ENCODE results near the gene CACNA1A.
"Not testable (repeated sequence)": the region's sequence is repeated elsewhere in the genome, so short reads cannot be mapped to it uniquely, and the experiment has no call there.

Gene CACNA1A

DNA sequence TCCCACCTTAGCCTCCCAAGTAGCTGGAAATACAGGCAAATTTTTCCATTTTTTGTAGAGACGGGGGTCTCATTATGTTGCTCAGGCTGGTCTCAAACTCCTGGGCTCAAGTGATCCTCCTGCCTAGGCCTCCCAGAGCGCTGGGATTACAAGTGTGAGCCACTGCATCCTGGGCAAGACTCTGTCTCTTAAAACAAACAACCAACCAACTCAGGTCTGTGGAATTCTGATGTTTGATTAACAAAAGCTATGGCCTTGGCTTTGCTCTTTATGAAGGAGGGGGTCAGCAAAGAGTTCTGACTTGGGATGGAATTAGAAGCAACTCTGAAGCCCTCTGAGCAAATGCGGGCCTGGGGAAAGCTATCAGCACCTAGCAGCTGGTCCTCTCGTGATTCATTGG, 238.4 kb downstream of the CACNA1A start:
- no peak for DNase-seq
- in situ Hi-C loops (cut with HindIII; ENCODE audit: low pct_ligation_motif_present, low pct_unique_long_range_greater_than_20kb, low sequenced_read_pairs) = no loop called here

DNA sequence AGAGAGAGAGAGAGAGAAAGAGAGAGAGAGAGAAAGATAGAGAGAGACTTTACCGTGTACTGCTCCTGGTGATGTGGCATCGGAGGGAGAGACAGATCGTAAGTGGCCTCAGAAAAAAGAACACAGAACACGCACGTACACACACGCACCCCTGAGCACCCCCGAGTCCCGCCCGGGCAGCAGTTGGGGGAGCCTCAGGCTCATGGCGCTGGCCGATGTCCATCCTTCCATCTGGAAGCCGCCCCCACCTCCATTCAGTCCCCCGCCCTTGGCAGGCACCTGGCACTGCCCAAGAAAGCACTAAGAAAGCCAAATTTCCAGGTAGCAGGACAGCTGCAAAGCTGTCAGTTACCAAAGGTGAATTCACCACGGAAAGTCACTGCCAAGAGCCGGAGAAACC, 239.1 kb downstream of the CACNA1A start:
- no peak for DNase-seq
- in situ Hi-C loops (cut with HindIII; ENCODE audit: low pct_ligation_motif_present, low pct_unique_long_range_greater_than_20kb, low sequenced_read_pairs) = no loop called here

- in situ Hi-C loops (cut with HindIII; ENCODE audit: low pct_ligation_motif_present, low pct_unique_long_range_greater_than_20kb, low sequenced_read_pairs) = no loop called here
- peak; percentile 48 for DNase-seq
Observed at GRCh38 chr19:13262450-13262849, 243.8 kb downstream of the CACNA1A start.

GRCh38 chr19:13260883-13261653, 245.2 kb downstream of the CACNA1A start:
- in situ Hi-C loops (cut with HindIII; ENCODE audit: low pct_ligation_motif_present, low pct_unique_long_range_greater_than_20kb, low sequenced_read_pairs) = no loop called here

GRCh38 chr19:13256918-13257317, 249.4 kb downstream of the CACNA1A start:
- DNase-seq = no peak
- in situ Hi-C loops (cut with HindIII; ENCODE audit: low pct_ligation_motif_present, low pct_unique_long_range_greater_than_20kb, low sequenced_read_pairs) = no loop called here

More at GRCh38 chr19:13260883-13261653, 245.2 kb downstream of the CACNA1A start:
- peak; percentile 73 for DNase-seq

DNA sequence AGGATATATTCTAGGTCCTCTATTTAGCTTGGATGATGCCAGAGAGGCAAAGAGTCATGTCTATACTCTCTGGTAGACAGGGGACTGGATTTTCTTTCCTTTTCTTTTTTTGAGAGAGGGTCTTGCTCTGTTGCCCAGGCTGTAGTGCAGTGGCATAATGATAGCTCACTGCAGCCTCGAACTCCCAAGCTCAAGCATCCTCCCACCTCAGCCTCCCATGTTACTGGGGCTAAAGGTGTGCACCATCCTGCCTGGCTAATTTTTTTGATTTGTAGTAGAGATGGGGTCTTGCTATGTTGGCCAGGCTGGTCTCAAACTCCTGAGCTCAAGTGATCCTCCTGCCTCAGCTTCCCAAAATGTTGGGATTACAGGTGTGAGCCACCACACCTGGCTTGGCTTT, 249.9 kb downstream of the CACNA1A start:
- in situ Hi-C loops (cut with HindIII; ENCODE audit: low pct_ligation_motif_present, low pct_unique_long_range_greater_than_20kb, low sequenced_read_pairs); DNase-seq: not testable (repeated sequence)

DNA sequence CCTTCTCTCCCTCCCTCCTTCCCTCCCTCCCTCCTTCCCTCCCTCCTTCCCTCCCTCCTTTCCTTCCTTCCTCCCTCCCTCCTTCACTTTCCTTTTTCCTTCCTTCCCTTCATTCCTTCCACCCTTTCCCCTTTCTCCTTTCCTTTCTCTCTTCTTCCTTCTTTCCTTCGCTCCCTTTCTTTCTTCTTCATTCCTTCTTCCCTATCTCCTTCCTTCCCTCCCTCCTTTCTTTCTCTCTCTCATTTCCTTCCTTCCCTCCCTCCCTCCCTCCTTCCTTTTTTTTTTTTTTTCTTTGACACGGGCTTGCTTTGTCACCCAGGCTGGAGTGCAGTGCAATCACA, 250.6 kb downstream of the CACNA1A start:
- in situ Hi-C loops (cut with HindIII; ENCODE audit: low pct_ligation_motif_present, low pct_unique_long_range_greater_than_20kb, low sequenced_read_pairs) = no loop called here
- DNase-seq = no peak

GRCh38 chr19:13255041-13255718, 251.1 kb downstream of the CACNA1A start:
- in situ Hi-C loops (cut with HindIII; ENCODE audit: low pct_ligation_motif_present, low pct_unique_long_range_greater_than_20kb, low sequenced_read_pairs) = no loop called here
- DNase-seq = no peak

- DNase-seq = no peak
- in situ Hi-C loops (cut with HindIII; ENCODE audit: low pct_ligation_motif_present, low pct_unique_long_range_greater_than_20kb, low sequenced_read_pairs) = no loop called here
Observed at GRCh38 chr19:13252569-13253335, 253.5 kb downstream of the CACNA1A start.

DNA sequence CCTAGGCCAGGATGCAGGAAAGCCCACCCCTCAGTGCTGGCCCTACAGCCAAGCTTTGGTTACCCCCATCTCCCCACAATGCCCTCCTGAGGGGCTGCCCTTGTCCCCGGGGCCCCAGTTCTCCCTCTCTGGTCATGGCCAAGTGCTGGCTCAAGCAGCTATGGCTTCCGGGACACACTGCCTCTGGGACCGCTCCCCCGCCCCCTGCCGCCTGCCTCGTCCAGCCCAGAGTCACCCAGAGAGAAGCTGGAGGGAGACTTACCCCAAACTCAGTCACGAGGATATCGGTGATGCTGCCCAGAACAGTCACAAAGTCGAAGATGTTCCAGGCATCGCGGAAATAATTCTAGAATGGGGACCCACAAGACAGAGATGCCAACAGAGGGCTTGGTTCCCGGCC, 261.4 kb downstream of the CACNA1A start:
- in situ Hi-C loops (cut with HindIII; ENCODE audit: low pct_ligation_motif_present, low pct_unique_long_range_greater_than_20kb, low sequenced_read_pairs) = no loop called here
- no peak for DNase-seq

GRCh38 chr19:13241231-13242104, 264.8 kb downstream of the CACNA1A start:
- in situ Hi-C loops (cut with HindIII; ENCODE audit: low pct_ligation_motif_present, low pct_unique_long_range_greater_than_20kb, low sequenced_read_pairs) = no loop called here
- DNase-seq = no peak

DNA sequence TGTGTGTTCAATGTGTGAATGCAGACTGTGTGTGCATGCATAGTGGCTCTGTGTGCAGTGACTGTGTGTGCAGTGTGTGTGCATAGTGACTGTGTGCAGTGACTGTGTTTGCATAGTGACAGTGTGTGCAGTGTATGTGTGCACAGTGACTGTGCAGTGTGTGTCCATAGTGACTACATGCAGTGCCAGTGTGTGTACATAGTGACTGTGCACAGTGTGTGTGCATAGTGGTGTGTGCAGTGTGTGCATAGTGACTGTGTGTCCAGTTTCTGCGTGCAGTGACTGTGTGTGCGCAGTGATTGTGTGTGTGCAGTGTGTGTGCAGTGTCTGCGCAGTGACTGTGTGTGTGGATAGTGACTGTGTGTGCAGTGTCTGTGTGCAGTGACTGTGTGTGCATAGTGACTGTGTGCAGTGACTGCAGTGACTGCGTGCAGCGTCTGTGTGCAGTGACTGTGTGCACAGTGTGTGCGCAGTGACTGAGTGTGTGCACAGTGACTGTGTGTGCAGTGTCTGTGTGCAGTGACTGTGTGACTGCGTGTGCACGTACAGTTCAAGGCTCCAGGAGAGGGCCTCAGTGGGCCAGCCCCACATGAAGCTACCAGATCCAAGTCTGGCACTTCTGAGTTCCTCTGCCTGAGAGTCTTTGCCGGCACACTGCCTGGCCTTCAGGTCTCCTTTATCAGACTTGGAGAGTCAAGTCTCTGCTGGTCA, 265.8 kb downstream of the CACNA1A start:
- DNase-seq = no peak
- in situ Hi-C loops (cut with HindIII; ENCODE audit: low pct_ligation_motif_present, low pct_unique_long_range_greater_than_20kb, low sequenced_read_pairs) = no loop called here

DNA sequence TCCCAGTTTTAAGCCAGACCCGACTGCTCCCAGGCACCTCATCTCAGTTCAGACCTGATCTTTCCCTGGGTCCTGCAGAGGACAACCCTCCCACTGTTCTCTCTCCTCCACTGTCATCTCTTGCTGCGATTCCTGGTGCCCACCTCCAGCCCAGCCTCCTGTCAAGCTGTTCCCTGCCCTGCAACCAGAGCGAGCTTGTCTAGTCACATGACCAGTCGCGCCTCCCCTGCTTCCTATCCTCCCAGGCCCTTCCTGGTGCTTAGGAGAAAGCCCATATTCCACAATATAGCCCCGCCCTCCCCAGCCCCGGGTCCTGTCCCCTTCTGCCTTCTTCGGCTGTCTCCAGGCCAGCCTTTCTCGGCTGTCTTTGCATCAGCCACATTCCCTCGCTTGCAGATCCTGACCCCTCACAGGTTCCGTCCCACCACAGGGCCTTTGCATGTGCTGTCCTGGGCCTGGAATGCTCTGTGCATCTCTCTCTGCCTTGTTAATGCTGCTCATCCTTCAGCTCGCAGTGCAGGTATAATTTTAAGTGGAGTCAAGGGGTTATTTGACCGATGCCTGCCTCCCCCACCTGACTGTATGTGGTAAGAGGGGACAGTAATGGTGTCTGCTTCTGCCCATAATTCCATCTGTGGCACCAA, 267.3 kb downstream of the CACNA1A start:
- DNase-seq = no peak

DNA sequence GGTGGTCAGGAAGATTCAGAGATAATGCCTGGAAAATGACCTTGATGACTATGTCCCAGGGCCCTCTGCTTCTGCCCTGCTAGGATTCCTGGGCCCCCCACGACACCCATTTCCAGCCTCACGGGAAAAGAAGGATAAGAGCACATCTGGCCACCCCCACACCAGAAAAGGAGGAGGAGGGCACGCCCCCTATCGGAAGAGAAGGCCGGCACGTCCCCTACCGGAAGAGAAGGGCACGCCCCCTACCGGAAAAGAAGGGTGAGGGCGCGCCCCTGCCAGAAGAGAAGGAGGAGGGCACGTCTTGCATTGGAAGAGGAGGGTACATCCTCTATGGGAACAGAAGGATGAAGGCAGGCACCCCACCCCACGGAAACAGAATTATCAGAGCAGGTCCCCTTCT, 271.8 kb downstream of the CACNA1A start:
- peak; percentile 67 for DNase-seq
- in situ Hi-C loops (cut with HindIII; ENCODE audit: low pct_ligation_motif_present, low pct_unique_long_range_greater_than_20kb, low sequenced_read_pairs) = no loop called here

More for the DNA sequence above, 267.3 kb downstream of the CACNA1A start:
- in situ Hi-C loops (cut with HindIII; ENCODE audit: low pct_ligation_motif_present, low pct_unique_long_range_greater_than_20kb, low sequenced_read_pairs) = no loop called here

DNA sequence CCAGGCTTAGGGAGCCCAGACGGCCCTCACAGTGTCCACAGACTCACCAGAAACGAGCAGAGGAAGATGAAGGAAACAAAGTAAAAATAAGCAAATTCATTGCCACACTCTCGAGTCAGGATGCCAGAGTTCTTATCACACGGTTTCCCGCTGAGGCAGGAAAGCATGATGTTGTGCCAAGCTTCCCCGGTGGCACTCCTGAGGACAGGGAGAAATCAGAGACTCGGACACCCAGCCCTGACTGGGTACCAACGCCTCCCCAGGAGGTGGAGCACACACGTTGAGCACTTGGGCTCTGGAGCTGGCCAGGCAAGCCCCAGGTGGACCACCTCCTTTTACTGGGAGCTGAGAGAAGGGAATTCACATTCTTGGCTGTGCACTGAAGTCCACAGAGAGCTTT, 274.6 kb downstream of the CACNA1A start:
- in situ Hi-C loops (cut with HindIII; ENCODE audit: low pct_ligation_motif_present, low pct_unique_long_range_greater_than_20kb, low sequenced_read_pairs) = no loop called here
- no peak for DNase-seq

GRCh38 chr19:13229246-13229645, 277.0 kb downstream of the CACNA1A start:
- no peak for DNase-seq
- in situ Hi-C loops (cut with HindIII; ENCODE audit: low pct_ligation_motif_present, low pct_unique_long_range_greater_than_20kb, low sequenced_read_pairs) = no loop called here

- in situ Hi-C loops (cut with HindIII; ENCODE audit: low pct_ligation_motif_present, low pct_unique_long_range_greater_than_20kb, low sequenced_read_pairs) = no loop called here
- DNase-seq = no peak
Observed at GRCh38 chr19:13228561-13228960, 277.7 kb downstream of the CACNA1A start.

DNA sequence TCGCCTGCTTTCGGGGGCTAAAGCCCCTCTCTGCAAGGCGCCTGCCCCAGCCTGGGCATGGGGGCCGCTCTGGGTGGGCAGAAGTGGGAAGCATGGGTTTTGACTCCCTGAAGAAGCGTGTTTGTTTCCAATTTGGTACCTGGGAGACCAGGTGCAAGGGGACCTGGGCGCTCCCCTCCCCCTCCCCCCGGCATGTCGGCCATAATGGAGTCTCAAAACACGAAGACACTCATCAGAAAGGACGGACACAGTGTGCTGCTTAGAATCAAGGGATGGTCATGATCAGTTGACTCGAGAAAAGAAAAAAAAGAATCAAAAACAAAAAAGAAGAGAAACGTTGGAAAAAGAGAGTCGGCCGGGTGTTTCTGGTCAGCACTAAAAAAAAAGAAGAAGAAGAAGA, 279.3 kb downstream of the CACNA1A start:
- in situ Hi-C loops (cut with HindIII; ENCODE audit: low pct_ligation_motif_present, low pct_unique_long_range_greater_than_20kb, low sequenced_read_pairs) = no loop called here
- no peak for DNase-seq

All from ACHN (cell line).